NCI-H82 treated with DMSO at 0.1 percent for 48 hours (cell line): Measurements from ENCODE around the gene SMG5.

ENCODE experiments used
- DNase-seq: peaks from one replicate; lab custom pipeline; 2025; ENCODE audit not compliant: unreplicated experiment; lab: John Stamatoyannopoulos, UW

The SMG5 gene

DNA sequence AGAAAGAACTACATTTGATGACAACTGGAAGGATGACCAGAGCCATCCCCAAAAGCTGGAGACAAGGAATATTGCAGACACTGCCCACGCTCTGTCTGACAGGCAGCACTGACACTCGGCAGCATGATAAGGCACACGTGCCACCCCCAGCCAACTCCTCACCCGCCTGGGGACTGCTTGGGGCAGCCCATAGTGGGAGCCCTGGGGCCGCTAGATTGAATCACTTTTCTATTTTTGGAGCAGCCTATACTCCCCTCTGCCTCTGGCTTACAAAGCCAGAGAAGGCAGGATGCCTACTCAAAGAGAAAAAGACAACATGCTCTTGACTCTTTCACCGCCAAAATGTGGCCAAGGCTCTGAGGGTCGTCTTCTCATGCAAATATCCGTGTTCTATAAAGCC, 1.3 kb downstream of the SMG5 start:
- no peak for DNase-seq

DNA sequence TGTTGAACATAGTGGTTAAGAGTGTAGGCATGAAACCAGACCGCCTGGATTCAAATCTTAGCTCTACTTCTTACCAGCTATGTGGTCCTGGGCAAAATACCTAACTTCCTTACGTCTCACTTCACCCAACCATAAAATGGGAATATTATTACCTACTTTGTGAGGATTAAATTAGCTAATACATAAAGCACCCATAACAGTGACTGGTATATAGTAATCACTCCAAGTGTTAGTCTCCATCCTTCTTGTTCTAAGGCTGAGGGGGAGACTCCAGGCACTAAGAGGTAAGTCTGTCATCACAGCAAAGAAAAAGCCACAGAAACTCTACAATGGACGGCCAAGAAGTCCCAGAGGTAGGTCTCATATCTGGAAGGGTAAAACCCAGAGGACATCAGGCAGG, 2.8 kb downstream of the SMG5 start:
- DNase-seq = no peak

DNA sequence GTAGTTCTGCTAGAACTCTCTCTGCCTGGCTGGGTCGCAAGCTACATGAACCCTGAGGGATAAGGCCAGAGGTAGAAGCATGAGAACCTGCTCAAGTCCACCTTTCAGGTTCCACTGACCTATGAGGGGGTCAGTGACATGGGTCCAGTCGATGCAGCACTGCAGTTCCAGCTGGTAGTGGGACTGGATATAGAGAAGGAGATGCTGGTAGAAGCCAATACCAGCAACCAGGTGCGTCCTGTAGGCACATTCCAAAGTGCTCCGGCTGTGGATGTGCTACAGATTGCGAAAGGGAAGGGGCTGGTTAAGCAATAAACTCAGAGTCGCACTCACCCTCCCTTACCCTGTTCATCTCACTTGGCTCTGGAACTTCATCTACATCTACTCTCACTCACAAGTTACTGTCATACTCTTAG, 5.7 kb downstream of the SMG5 start:
- no peak for DNase-seq

DNA sequence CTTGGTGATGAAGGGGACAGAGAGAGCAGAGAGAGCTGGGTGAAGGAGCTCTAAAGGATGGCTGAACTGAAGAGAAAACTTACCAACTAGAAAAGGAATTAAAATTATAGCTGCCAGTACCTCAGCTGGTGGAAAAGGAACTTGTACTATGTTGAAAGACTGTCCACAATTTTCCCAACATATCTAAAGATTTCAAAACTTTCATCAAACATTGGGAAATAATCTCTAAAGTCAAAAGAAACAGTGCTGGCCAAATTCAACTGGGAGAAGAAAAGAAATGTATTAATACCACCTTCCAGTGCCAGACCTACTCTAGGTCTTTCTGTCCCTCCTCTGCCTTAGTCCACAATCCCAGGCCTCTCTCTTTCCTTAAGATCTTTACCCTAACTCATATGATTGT, 6.1 kb downstream of the SMG5 start:
- no peak for DNase-seq

DNA sequence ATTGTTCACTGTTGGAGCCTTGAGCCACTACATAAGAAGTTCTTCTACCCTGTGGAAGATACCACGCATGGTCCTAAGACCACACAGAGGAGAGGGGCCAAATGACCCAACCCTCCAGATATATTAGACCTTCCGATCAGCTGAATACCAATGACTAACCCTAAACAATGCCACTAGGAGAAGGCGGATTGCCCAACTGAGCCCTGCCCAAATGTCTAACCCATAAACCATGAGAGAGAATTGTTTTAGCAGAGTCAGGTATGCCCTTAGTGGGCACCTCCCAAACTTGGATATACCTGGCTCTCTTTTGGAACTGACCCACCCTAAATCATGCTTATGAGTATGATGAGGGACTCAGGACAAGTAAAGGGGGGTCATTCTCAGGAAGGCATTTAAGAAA, 12.3 kb downstream of the SMG5 start:
- DNase-seq = no peak

DNA sequence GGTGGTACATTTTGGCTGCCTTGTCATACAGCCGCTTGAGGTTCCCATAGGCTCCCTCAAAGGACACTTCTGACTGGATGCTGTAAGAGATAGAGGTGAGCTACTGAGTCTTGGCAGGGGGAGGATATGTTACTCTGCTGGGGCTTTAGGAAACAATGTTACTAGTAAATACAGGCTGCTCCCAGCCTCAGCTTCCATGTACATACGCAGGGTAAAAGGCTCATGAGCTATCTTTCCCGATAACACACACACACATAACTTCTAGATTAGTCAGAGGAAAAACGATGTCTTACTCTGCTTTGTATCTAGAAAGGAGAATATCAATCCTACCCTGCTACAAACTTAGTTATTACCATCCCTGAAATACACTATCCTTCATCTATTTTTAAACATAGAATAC, 14.3 kb downstream of the SMG5 start:
- no peak for DNase-seq

DNA sequence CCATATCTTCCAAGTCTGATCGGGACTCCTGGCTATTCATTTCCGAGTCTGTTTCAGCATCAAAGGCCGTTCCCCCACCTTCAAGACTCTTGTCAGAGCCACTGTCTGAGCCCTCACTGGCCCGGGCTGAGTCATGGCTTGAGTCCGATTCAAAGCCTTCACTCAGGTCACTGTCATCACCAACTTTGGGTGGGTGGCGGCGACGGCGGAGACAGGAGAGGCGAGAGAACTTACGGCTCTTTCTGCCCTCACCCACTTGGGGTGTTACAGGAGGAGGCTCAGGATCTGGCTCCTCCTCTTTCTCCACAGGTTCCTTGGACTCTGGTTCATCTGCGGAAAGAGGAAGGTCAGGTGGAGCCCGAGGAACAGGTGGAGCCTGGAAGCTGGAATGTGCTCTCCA, 16.6 kb downstream of the SMG5 start:
- no peak for DNase-seq

DNA sequence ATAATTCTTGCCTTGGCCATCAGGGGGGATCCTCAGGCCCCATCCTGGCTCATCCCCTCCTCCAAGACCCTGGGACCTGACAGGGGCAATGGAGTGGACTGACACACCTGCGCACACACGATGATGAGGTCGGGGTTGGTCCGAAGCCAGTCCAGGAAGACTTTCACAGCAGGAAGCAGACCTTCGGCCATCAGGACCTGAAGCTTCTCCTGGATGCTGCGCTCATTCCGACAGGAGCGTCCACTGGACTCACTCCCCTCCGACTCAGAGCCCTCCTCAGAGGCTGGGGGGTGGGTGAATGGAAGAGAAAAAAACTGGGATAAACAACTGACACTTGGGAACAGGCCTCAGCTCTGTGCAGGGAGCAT, 19.4 kb downstream of the SMG5 start:
- DNase-seq = no peak

DNA sequence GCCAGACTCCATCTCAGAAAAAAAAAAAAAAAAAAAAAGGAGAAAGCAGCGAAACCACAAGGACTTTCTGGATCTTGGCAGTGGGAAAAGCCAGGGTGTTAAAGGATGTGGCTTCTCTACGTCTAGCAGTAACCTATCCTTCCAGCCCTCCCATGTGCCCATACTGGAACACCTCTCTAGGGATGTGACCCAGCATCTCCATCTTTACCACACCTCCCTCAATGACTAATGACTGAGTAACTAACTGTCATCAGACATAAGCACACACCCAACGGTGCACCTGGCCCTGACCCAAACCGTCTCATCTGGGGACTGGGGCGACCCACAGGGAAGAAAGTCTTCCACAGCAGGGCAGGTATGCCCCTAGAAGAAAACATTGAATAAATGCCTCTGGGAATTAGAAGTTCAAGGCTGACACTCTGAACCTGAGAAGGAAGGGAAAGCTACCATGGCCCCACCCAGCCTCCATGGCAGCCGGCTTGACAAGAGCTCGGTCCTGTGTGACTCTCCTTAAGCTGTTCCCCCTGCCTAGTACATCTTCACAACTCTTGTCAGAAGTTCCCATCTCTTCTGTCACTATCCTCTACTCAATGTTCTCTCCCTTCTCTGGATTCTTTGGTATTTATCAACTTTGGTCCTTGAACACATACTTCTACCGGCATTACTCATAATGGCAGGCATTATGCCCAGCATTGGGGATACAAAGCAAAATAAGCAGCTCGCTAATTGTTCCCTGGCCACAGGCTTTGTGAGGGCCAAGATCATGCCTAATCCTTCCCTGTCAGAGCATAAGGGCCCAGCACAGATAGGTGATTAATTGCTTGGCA, 20.0 kb downstream of the SMG5 start:
- DNase-seq = no peak

DNA sequence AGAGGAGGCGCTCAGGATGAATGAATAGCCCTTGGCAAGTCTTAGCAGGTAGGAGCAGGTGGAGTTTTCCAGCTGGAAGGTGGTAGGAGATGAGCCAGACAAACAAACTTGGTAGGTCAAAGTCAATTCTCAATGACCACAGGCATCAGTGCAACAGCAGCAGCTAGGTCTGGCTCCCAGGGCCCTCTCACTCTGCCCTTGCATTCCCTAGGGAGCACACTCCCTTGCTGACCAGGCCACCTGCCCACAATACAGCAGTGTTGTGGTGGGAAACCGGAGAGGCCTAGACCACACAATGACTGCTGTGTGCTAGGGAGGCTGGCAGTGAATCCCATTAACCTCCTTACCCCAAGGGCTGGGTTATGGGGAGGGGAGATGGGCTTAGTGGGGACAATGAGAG, 21.7 kb downstream of the SMG5 start:
- no peak for DNase-seq

DNA sequence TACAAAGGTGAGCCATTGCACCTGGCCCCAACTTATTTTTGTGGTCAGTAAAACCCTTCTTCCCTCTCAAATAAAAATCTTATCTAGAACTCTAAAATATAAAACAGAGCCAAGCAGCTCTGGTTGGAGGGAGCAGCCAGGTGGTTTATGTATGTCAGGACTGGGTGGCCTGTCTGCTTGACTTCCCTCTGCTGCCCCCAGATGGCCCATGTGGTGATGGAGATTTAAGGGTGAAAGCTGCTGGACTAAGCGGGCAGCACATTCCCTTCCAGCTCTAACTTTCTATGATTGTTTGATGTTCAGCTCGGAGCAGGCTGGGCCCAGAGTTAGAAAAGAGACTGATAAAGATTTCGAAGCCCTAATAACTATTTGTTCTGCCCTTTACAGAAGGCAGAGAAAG, 22.8 kb downstream of the SMG5 start:
- DNase-seq = no peak

DNA sequence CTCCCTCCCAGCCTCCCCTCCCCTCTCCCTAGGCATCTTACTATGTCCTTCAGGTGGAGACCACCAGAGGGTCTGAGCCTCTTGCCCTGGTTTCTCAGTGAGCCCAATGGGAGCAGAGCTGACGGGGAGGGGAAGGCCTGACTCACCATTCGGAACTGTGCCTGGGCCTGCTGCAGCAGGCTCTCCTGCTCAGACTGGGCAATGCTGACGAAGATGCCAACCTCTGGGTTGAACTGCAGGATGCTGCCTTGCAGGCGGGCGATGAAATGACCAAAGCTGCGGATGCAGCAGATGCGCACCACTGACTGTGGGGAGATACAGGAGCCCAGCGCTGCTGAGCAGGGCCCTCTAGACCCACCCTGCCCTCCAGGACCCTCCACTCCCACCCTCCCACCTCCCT, 23.8 kb downstream of the SMG5 start:
- DNase-seq = no peak

DNA sequence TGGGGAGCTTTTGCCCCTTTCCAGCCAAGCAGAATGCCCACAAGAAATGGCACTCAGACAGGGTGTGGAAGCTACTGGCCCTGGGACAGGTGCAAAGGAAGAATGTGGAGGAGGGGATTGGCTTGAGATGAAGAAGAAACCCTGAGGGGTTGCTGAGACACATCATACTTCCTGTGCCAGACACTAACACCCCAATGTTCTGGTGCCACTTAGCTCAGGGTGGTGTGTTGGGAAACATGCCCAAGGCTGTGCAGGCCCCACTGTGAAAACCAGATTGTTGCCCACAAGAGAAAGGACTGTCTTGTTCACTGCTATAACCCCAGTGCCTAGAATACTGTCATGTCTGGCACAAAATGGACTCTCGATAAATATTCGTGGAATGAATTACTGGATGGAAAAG, 24.9 kb downstream of the SMG5 start:
- DNase-seq = no peak

DNA sequence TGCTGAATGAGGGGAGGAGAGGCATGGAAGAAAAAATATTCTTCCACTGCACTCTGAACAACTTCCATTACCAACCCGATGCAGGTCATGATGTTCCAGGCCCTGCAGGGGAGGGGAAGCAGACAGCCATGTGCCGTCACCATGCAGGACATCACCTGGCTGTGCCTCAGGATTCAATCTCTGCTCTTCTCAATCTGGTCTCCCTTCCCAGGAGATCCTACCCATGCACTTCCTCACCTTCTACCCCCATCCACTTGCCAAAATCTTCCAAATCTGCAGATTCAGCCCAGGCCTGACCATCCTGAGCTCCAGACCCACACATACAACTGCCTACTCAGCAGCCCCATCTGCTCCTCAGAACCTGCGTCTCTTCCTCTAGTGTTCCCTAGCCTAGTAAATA, 29.0 kb downstream of the SMG5 start:
- no peak for DNase-seq

DNA sequence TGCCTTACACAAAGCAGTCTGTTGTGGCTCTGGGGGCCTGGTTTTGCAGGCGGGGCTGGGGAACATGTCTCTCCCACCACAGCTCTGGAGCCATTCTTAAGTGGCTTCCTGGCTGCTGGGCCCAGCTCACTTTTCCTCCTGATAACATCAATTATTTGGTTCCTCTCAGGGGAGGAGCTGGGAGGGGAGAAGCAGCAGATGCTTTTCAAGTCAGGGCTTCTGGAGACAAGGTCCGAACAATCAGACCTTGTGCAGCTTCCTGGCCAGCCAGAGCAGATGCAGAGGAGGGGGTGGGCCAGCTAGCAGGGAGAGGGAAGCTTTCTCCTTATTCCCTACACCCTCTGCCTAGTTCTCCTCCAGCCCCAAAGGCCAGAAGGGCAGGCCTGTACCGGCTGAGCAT, 31.1 kb downstream of the SMG5 start:
- DNase-seq = no peak

DNA sequence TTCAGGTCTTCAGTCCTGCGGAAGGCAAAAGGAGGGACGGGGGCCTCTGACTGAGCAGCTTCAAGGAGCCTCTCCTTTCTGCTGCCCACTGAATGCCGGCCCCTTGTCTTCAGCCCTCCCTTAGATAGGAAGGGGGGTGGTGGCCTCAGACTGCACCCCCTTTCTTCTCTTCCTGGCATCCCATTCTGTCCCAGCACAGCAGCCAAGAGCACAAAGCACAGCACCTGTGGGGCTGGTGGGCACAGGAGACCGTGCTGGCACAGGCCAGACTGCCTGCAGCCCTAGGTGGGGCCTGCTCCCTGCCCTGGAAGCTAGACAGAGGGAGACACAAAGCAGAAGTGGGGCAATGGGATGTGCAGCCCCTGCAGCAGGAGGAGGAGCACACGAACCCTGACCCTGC, 33.0 kb downstream of the SMG5 start:
- no peak for DNase-seq

DNA sequence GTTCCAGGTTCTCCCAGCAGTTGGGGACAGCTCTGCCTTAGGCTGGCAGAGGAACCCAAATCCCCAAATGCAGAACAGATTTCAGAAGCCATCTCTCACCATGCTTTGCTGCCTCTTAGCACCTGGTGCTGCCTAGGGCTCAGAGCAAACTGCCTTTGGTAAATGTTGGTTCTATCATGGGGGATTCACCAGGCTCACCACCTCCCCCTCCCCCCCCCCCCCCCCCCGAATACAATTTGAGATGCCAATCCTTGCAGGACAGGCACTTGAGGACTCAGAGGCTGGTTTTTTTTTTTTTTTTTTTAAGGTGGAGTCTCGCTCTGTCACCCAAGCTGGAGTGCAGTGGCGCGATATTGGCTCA, 34.3 kb downstream of the SMG5 start:
- DNase-seq = no peak

DNA sequence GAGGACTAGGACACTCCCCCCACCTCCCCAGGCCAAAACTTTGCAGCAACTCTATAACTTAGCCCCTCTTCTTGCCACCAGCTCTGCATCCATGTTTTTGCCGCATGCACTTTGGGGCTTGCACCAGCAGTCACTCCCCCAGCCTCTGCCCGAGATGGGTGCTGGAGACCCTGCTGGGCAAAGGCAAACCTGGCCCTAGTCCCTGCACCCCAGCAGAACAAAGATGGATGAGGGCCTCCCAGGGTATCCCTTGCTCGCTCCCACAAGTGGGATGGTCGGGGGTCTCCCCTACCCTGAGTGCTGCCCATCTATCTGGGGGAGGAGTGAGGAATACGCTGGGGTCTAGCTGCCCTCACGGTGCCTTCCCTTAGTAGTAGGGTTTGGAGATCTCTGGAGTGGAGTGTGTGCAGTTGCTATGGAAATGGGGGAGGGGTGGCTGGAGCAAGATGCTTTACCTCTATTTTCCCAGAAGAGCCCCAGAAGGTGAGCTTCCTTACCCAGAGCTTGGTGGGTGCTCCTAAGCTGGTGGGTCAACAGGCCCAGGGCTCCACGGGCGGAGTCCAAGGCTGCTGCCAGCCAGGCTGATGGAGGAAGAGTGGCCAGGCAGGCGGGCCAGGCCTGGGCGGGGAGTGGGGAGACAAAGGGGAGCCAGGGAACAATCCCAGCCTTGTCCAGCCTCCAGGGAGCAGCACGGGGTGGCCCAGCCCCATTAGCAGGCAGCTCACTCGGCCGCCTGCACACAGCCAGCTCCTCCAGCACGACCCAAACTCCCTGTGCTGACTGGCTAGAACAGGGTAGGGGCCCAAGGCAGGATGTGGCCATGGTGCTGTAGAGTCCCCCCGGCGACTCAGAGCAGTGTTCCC, 34.9 kb downstream of the SMG5 start, which contains the start of gene PAQR6:
Gene PAQR6, minus strand, starts transcription at position 597 of the 863 bp plus-strand sequence. CDS start 1,325 bp downstream, outside the sequence.
- DNase-seq = no peak

DNA sequence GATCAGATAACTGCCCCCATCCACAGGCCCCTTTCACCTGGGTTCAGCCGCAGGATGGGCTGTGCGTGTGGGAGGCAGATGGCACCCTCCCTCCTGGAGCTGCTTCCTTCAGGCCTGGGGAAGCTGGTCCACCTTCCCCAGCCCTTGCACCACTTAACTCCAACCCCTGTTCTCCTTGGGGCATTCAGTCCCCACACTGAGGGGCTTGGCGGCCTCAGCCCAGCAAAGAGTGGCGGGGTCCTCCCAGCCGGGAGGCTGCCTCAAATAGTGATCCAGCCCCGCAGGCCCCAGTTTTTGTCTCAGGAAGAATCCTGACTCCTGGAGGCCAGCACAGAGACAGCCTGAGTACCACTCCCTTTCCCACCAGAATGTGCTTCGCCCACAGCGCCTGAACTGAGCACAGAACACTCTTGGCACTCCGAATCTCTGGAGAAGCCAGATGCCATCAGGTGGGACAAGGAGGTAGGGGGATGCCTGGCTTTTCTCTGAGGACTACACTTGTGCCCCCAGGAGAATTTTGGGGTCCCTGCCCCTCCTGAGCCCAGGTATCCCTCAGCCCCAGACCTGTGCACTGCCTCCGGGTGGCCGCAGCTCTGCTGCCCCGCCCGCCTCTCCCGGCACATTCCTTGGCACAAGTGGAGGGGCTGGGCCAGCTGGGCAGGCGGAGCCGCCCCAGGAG, 35.7 kb downstream of the SMG5 start:
- no peak for DNase-seq

DNA sequence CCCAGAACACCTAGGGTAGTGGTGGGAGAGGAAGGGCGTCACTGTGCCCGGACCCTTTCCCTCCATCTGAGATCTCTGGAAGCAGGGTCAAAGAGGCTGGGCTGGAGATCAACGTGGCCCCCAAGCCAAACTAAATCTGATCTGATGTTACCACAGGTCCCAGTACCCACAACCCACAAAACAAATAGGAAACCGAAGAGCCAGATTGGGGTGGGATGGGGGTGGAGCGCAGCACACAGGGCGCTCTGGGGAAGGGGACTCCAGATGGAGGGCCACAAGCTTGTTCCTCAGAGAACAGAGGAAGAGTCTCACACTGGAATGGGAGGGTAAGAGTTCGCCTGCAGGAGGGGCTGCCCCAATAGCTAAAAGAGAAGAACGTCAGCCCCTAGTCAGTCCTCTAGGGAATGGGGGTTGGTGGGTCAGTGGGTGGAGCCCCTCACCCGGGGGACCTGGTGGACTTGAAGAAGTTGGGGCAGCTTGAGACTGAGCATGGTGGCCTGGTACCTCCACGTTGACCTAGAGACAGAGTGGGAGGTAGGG, 36.3 kb downstream of the SMG5 start:
- DNase-seq = no peak

DNA sequence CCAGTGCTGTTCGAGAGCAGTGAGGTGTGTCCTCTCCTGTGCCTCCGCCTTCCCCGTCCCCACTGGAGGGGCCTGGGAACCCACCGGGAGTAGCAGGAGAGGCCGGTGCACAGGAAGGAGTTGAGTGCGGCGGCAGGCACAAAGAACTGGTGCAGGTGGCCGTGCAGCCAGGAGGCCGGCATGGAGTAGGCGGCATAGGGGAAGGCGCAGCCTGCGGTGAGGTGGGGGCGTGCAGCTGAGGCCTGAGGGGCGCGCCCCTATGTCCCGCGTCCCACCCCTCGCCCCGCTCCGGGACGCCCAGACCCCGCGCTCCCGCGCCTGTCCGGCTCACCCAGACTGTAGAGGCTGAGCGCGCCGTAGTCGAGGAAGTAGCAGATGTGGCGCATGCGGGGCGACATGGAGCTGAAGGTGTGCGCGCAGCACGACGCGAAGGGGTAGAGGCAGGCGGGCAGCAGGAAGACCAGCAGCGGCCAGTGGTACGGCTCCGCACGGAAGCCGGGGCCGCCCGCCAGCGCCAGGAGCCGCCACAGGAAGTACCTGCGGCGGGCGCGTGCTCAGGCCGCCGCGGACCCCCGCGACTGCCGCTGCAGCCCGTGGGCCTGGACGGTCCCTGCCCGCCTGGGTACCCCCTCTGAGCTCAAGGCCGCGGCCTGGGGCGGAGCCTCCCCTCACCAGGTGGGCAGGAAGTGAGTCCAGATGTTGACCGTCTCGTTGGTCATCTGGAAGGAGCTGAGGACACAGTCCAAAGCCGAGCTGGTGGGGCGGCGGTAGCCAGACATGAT, 37.0 kb downstream of the SMG5 start:
- DNase-seq = no peak
